Astrocyte (in vitro differentiated cells and primary cell): ENCODE data around the gene NPPB. TPM values are rescaled to one million over a fixed set of nuclear protein-coding genes. Genes with fewer than 3 reads are reported as not detected.

ENCODE experiments used
- DNase-seq: peaks from one replicate; pipeline ENCODE4 v3.0.0-alpha.2; 2010; ENCODE audit warnings: low read depth
- FAIRE-seq: peaks from 2 replicates; lab custom pipeline; 2011; peaks lifted over from hg19 to GRCh38; lab: Jason Lieb, UNC
- H2AFZ ChIP-seq: 2 replicates; pipeline ENCODE4 v1.6.0; 2012; ENCODE audit warnings: low read depth, low read length, inconsistent platforms
- H3K27ac ChIP-seq: 2 replicates; pipeline ENCODE4 v1.5.1; 2011; ENCODE audit warnings: low read depth, low read length, inconsistent platforms
- H3K27me3 ChIP-seq: 2 replicates; pipeline ENCODE4 v1.6.0; 2011; ENCODE audit warnings: low read length, inconsistent platforms; ENCODE audit not compliant: insufficient read depth
- H3K36me3 ChIP-seq: 2 replicates; pipeline ENCODE4 v1.5.1; 2011; ENCODE audit warnings: low read length, inconsistent platforms; ENCODE audit not compliant: insufficient read depth
- H3K4me1 ChIP-seq: 2 replicates; pipeline ENCODE4 v1.5.1; 2011; ENCODE audit warnings: low read length, inconsistent platforms; ENCODE audit not compliant: insufficient read depth
- H3K4me2 ChIP-seq: 2 replicates; pipeline ENCODE4 v1.6.0; 2012; ENCODE audit warnings: low read length, inconsistent platforms
- H3K4me3 ChIP-seq: 2 replicates; pipeline ENCODE4 v1.5.1; 2011; ENCODE audit warnings: low read depth, mild to moderate bottlenecking, low read length, inconsistent platforms; ENCODE audit not compliant: insufficient read depth
- H3K79me2 ChIP-seq: 2 replicates; pipeline ENCODE4 v1.6.0; 2012; ENCODE audit warnings: mild to moderate bottlenecking, low read length, inconsistent platforms; ENCODE audit not compliant: insufficient read depth
- H3K9ac ChIP-seq: 2 replicates; pipeline ENCODE4 v1.6.0; 2012; ENCODE audit warnings: mild to moderate bottlenecking, low read length, inconsistent platforms
- H3K9me3 ChIP-seq: 2 replicates; pipeline ENCODE4 v1.5.1; 2012; ENCODE audit warnings: low read depth, mild to moderate bottlenecking, low read length, inconsistent platforms; ENCODE audit not compliant: insufficient read depth
- H4K20me1 ChIP-seq: 2 replicates; pipeline ENCODE4 v1.6.0; 2012; ENCODE audit warnings: low read length, inconsistent platforms; ENCODE audit not compliant: insufficient read depth
- H3K27ac Mint-ChIP-seq: one replicate; pipeline ENCODE4 v1.8.0; 2021; ENCODE audit warnings: mild to moderate bottlenecking, mixed read lengths; ENCODE audit not compliant: unreplicated experiment
- H3K27me3 Mint-ChIP-seq: one replicate; pipeline ENCODE4 v1.8.0; 2021; ENCODE audit warnings: low read depth, mixed read lengths; ENCODE audit not compliant: unreplicated experiment
- H3K36me3 Mint-ChIP-seq: one replicate; pipeline ENCODE4 v1.8.0; 2021; ENCODE audit warnings: low read depth, mixed read lengths; ENCODE audit not compliant: unreplicated experiment
- H3K4me1 Mint-ChIP-seq: one replicate; pipeline ENCODE4 v1.8.0; 2021; ENCODE audit warnings: low read depth, mixed read lengths; ENCODE audit not compliant: unreplicated experiment
- H3K4me3 Mint-ChIP-seq: one replicate; pipeline ENCODE4 v1.8.0; 2021; ENCODE audit warnings: mild to moderate bottlenecking, moderate library complexity, mixed read lengths; ENCODE audit not compliant: unreplicated experiment
- H3K9me3 Mint-ChIP-seq: one replicate; pipeline ENCODE4 v1.8.0; 2021; ENCODE audit warnings: mild to moderate bottlenecking, mixed read lengths; ENCODE audit not compliant: unreplicated experiment
- CTCF ChIP-seq: IDR thresholded peaks from 2 replicates; pipeline ENCODE4 v1.5.1; 2011; ENCODE audit warnings: low read depth, mild to moderate bottlenecking, inconsistent platforms, low read length, moderate library complexity; ENCODE audit not compliant: insufficient read depth
- EZH2 ChIP-seq: IDR thresholded peaks from 2 replicates; pipeline ENCODE4 v1.6.1; 2012; ENCODE audit warnings: mild to moderate bottlenecking, low read length, inconsistent platforms; ENCODE audit not compliant: insufficient read depth
- total RNA-seq: library from RNA; stranded (reverse); gene quantifications from 2 replicates; pipeline ENCODE4 v1.2.1, GENCODE V29; 2021

Gene NPPB
- total RNA-seq, 1 donor from 2014 or later, result 449 TPM

DNA sequence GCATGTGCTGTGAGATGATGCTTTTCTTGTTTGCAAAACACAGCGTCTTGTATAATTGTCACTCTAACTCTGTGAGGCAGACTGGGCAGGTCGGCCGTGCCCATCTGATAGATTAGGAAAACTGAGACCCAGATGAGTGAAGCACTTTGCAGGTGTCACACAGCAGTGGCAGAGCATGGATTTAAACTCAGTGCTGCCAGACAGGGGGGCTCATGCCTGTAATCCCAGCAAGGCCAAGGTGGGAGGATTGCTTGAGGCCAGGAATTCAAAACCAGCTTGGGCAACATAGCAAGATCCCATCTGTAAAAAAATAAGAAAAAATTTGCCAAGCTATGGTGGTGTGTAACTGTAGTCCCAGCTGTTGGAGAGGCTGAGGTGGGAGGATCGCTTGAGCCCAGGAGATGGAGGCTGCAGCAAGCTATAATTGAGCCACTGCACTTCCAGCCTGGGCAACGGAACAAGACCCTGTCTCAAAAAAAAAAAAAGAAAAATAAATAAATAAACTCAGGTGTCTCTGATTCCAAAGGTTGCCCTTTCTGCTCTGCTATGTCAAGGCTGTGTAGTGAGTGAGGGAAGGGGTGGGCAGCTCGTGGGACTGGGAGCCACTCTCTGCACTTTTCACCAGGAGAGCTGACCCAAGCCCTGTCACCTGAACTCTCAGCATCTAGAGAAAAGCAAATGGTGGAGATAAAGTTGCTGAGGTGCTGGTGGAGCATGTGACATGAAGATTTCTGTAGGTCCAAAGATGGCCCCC, 32.9 kb upstream of the NPPB start:
- H2AFZ ChIP-seq, result no peak overlapping the region
- H4K20me1 ChIP-seq, result no peaks in the 10 kb centered on the region
- H3K9me3 ChIP-seq, result no peaks in the 10 kb centered on the region
- H3K4me3 ChIP-seq, result no peak overlapping the region
- Mint-ChIP-seq H3K9me3 (no peaks in the 10 kb centered on the region), H3K27me3 (peaks cover 26% of the 10 kb centered on the region), H3K4me3 (no peak overlapping the region), H3K36me3 (no peaks in the 10 kb centered on the region), H3K4me1 (no peaks in the 10 kb centered on the region), H3K27ac (no peak overlapping the region)
- no peak for FAIRE-seq
- no peak overlapping the region for H3K27ac ChIP-seq
- peaks cover 9% of the 10 kb centered on the region for H3K27me3 ChIP-seq
- H3K4me1 ChIP-seq, result no peaks in the 10 kb centered on the region
- no peak overlapping the region for H3K4me2 ChIP-seq
- no peak overlapping the region for H3K9ac ChIP-seq
- no peak for TF ChIP-seq CTCF
- no peak for TF ChIP-seq EZH2
- no peaks in the 10 kb centered on the region for H3K36me3 ChIP-seq
- H3K79me2 ChIP-seq, result no peaks in the 10 kb centered on the region
- DNase-seq, result no peak

DNA sequence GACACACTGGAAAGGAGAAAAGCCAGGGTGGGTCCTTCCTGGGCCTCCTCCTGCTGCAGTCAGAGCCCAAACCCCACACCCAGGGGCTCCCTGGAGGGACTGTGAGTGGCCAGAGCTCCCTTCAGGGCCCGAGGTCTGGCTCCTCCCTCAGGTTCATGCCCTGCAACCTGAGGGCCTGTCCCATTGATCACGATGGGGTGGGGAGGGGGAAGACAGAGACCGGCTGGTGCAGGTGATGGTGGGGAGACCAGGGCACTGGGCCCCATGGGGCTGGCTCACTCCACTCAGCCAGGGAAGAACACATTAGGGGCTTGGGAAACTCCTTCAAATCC, 30.1 kb upstream of the NPPB start:
- Histone ChIP-seq H3K4me1 (no peaks in the 10 kb centered on the region), H3K9ac (no peak overlapping the region), H3K4me2 (no peak overlapping the region), H4K20me1 (no peaks in the 10 kb centered on the region), H3K4me3 (no peak overlapping the region), H3K27ac (no peak overlapping the region), H3K79me2 (no peaks in the 10 kb centered on the region), H3K36me3 (no peaks in the 10 kb centered on the region), H2AFZ (no peak overlapping the region), H3K9me3 (no peaks in the 10 kb centered on the region), H3K27me3 (peaks cover 9% of the 10 kb centered on the region)
- Mint-ChIP-seq H3K4me1 (peaks cover 1% of the 10 kb centered on the region), H3K36me3 (no peaks in the 10 kb centered on the region), H3K27ac (no peak overlapping the region), H3K9me3 (no peaks in the 10 kb centered on the region), H3K27me3 (peaks cover 25% of the 10 kb centered on the region), H3K4me3 (no peak overlapping the region)
- FAIRE-seq, result no peak
- no peak for TF ChIP-seq EZH2
- no peak for TF ChIP-seq CTCF
- no peak for DNase-seq

DNA sequence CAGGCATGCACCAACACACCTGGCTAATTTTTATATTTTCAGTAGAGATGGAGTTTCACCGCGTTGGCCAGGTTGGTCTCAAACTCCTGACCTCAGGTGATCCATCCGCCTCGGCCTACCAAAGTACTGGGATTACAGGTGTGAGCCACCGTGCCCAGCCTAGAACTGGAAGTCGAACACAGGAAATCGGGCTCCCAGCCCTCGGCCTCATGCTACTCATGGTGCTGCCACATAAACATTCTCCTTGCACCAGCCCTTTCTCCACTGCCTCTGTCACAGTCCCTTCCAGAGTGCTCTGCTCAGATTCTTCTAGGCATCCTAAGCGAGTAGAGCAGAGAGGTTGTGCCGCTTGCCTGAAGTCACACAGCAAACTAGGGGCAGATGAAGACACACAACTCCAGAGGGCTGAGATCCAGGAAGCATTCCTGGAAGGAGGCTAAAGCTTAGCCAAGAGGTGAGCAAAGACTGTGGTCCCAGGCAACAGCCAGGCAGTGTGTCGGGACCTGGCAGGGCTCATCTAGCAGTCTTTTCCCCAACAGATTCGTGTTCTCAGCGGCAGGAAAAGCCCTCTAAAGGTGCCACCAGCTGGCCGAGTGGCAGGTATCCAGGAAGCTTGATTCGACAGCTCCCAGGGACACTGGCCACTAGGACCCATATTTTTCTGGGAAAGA, 29.6 kb upstream of the NPPB start:
- Mint-ChIP-seq H3K9me3 (no peaks in the 10 kb centered on the region), H3K36me3 (no peaks in the 10 kb centered on the region), H3K27ac (no peak overlapping the region), H3K4me3 (no peak overlapping the region), H3K27me3 (peaks cover 22% of the 10 kb centered on the region), H3K4me1 (peaks cover 1% of the 10 kb centered on the region)
- Histone ChIP-seq H4K20me1 (no peaks in the 10 kb centered on the region), H3K4me2 (no peak overlapping the region), H3K9me3 (no peaks in the 10 kb centered on the region), H3K27me3 (peaks cover 9% of the 10 kb centered on the region), H3K9ac (no peak overlapping the region), H2AFZ (no peak overlapping the region), H3K27ac (no peak overlapping the region), H3K36me3 (no peaks in the 10 kb centered on the region), H3K4me3 (no peak overlapping the region), H3K79me2 (no peaks in the 10 kb centered on the region), H3K4me1 (no peaks in the 10 kb centered on the region)
- no peak for FAIRE-seq
- TF ChIP-seq EZH2 (no peak), CTCF (no peak)
- no peak for DNase-seq
